GM19043 (cell line): ENCODE data around the gene ADGRB2.

Source experiments
- ATAC-seq: cut with Tn5 transposase; IDR thresholded peaks from one replicate; pipeline ENCODE4 v1.9.1; 2021; ENCODE audit warnings: low read depth; ENCODE audit not compliant: unreplicated experiment

Gene ADGRB2

DNA sequence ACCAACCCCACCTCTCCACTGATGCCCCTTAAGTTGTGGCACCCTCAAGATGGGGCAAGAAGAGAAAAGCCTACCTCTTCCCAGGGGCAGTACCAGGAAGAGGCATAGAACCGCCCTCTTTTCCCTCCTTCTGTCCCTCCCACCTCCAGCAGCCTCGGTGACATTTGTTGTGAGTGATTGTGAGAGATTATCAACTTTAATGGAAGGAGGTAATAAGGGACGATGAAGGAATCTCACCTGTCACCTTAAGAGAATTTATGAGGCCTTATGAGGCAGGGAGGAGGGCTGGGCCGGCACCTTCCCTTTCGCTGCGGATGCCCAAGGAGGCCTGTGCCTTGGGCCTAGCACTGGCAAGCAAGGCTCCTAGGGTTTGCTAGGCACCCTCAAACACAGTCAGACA, 1.4 kb upstream of the ADGRB2 start:
- no peak for ATAC-seq

DNA sequence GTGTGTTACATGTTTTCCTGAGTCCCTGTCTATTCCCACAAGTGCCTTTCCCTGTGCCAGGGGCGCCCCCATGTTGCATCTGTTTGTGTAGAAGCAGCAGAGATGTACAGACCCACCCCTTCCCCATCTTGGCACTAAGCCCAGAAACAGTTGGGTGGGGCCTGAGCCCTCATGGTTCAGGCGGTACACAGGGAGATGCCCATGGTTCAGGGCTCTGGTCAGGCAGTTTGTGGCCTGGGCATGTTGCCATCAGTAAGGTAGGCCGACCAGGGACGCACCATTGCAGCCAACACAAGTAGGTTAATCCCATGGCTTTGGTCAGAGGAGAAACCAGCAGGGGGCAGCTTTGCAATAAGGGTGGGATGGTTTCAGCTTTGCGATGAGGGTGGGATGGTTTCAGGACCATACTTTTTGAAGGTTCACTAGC, 914 bp upstream of the ADGRB2 start:
- ATAC-seq, result no peak

DNA sequence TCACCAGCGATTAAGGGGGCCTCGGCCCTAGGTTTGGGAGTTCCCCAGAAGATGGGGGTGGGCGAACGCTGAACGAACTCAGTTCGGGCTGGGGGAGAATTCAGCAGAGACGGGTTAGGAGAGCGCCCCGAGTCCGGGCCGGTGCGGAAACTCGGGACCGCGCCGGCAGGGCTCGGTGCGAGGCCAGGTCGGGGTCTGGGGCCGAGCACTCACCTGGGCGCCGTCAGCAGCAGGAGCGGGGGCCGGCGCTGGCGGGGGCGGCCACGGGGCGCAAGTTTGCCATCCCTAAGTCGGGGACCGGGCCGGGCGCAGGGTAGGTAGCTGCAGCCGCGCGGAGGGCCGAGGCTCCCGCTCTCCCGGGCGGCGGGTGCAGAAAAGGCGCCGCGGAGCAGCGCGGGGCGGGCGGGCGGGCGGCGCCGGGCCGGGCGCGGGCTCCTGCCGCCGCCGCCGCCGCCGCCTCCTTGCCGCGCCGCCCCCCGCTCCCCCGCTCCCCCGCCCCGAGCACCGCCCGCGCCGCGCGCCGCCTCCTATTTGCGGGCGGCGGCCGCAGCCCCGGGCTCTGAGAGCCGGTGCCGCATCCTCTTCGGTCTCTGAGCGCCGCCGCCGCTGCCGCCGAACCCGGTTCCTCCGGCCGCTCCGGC, 349 bp downstream of the ADGRB2 start:
- no peak for ATAC-seq

DNA sequence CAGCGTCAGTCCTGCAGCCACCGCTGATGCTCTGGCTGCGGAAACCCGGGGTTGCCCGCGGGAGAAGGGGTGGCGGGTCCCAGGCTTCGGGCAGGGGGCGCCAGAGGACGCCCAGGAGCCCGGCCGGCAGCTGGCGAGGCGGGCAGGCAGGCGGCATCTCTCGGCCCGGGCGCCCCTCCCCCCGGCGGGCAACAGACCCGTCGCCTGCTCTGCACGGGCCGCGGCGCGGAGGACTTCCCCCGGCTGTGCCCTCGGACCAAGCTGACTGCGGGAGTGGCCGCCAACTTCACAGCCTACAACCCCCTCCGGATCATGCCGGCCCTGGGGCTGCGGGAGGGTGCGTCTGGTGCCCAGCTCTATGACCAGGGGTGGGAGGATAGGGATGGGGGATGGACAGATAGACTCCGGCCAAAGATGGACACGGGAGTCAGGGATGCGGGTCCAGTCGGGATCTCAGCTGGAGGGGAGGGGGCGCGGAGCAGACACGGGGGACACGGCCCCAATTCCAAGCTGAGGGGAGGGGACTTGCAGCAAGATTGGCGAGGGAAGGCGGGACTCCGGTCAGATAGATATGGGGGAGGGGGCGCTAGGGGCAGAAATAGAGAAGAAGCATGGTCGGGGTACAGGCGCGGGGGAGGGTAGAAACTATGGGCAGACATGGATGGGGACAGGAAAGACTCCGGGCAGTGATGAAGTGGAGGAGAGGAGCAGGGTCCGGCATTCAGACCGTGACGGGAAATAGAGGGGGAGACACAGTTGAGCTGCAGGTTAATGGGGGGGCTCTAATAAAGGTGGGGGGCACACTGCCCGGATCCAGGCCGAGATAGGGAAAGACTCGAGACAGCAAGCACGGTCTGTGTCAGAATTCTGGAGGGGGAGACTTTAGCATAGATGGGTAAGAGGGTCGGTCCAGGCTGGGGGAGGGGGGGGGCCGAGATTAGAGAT, 1.1 kb downstream of the ADGRB2 start:
- no peak for ATAC-seq

DNA sequence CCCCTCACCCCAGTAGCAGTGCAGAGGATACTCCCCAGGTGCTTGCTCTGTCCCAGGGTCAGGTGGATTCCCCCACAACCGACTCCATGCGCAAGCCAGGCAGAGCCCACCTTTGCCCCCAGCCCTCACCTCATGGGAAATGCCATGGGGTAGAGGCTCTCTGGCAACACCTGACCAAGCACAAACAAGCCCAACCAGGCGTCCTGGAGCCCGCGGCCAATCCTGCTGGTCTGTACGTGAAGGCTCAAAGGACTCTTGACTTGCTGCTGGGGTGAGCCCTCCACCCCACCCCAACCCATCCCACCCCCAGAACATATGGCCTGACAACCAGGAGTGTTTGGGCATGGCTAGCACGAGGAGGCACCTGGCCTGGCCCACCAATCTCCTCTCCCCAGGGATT, 1.8 kb downstream of the ADGRB2 start:
- no peak for ATAC-seq

DNA sequence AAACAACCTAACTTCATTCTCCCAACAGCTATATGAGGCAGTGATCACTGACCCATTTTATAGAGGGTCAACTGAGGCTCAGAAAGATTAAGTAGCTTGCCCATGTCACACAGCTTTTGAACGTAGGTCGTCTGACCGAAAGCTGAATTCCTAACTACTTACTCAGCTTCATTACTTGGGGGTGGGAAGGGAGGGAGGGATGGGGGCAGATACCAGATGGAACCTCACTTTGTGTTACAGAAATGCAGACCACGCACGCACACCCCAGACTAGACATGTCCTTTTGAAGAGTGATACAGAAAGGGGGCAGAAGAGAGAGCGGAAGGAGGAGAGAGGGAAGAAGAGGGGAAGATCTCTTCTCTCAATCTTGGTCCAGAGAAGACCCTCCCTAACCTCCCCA, 2.3 kb downstream of the ADGRB2 start:
- no peak for ATAC-seq

DNA sequence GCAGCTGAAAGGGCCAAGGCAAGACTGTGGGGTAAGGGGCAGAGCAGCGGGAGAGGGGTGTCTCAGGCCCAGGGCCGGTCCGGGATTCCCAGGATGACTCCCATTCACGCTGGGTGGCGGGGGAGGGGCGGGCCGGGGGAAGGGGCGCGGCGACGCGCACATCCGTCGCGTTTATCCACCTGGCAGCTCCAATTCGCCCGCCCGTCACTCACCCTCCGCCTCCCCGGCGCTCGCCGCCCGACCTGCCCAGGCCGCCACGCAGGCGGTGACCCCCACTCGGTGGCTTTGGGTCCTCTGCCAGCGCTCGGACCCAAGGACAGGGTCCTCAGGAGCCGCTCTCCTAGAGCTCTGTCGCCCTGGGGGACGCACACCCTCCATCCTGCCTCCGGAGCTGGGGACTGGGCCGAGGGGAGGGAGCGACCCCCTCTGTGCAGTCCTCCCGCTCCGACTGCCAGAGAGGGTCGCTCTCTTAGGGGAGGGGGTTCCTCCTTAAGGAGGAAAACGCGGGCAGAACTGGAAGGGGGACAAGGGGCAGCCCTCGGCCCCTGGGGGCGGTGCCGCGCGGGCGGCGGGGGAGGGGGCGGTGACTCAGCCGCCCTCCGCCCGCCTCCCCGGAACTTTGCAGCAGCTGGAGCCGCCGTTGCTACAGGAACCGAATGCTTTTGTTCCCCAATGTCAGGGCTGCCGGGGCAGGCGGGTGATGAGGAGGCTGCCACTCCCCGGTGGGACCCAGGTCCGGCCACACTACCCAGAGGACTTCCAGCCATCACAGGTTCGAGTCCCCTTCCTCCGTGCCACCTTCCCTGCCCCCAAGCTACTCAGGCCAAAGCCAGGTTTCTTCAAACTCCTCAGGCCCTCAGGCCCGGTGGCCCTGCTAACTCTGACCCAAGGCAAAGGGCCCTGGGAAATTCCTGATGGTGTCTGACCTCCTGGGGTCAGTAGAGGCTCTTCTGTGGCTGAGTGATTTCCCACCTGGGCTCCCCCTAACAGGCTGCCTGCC, 3.4 kb downstream of the ADGRB2 start:
- ATAC-seq, result no peak

DNA sequence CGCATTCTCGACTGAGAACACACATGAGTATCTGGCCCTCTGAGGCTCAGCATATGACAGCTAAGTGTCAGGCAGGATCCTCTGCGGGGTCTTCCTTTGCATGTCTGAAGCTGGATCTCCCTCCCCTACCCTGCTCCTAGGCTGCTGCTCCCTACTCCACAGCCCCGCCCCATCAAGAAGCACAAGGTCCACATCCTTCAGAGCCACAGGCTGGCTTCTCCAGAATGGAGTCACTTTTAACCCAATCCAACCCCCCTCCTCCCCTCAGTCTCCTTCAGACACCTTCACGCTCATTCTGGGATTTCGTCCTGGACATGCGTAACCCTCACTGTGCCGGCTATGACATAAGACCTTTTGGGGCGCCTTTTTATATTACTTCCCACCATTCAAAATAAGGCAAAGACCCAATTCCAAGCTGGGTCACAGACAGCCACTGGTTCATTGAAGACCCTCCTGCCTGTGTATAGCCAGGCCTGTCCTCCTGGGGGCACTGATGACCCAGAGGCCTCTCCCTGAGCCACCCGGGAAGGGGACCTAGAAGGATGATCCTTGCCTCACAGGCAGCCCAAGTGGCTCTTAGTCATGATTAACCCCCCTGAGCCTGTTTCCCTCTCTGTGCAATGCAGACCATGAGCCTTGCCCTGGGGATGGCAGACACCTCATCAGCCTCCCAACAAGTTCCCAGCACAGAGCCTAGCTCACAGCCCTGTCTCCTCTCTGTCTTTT, 4.7 kb downstream of the ADGRB2 start:
- ATAC-seq, result no peak

DNA sequence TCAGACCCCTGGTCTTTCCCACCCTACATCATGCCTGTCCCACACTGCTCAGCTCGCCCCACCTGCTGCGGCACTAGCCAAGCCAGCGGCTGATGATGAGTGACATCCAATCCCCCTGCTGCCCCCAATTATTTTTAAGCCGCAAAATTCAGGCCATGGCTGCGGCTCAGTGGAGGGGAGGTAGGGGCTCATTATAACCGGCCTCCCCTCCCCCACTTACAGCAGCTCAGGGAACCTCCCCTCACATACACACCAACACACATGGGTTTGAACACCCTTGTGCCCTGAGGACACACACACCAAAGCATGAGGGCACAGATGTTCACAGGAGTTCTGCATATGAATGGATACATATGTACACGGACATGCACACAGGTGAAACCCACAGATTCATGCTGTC, 5.3 kb downstream of the ADGRB2 start:
- no peak for ATAC-seq

DNA sequence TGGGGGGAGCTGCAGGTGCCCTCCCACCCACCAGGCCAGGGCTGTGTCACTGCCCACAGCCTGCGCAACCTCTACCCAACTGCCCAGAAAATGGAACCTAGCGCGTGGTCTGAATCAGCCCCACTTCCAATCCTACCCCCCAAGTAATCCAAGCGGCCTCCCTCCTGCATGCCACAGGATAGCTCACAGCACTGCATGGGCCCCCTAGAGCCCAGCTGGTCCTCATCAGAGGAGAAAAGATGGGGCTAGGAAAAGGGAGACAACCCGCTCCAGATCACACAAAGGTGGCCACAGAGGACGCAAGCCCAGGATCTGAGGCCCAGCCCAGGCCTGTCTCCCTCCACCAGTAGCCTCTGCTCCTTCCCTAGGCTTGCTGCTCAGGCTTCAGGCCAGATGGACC, 6.2 kb downstream of the ADGRB2 start:
- no peak for ATAC-seq

DNA sequence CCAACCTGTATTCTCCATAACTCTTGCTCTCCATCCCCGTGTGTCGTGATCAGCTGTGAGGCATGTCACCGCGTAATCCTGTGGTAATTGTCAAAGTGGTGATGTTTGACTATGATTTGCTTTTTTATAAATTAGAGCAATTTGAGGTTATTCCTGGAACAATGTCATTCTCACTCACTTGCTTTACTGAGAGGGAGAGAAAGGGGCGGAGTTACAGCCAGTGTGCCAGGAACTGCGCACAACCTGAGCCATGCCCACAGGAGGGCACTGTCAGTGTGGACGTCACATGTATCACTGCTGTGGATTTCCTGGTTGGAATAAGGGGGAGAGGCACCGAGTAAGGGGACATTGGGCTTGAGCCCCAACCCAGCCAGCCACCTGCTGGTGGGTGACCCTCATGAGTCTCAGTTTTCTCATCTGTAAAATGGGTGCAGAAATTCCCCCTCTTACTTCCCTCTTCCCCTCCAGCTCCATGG, 6.9 kb downstream of the ADGRB2 start:
- no peak for ATAC-seq

DNA sequence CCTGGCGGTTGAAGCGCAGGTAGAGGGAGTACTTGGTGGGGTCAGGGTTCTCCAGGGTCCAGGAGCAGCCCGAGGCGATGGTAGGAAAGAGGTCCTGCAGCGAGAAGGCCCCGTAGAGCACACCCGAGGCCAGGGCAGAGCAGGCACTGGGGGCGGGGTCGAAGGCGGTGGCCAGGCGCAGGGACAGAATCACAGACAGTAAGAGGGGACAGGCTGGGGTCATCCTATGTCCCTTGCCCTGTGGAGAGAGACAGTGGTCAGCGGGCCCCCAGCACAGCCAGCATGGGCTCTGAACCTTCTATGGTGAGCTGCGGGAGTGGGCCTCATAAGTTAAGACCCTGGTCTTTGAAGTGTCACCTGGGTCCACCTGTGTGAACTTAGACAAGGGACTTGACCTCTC, 7.6 kb downstream of the ADGRB2 start:
- no peak for ATAC-seq

DNA sequence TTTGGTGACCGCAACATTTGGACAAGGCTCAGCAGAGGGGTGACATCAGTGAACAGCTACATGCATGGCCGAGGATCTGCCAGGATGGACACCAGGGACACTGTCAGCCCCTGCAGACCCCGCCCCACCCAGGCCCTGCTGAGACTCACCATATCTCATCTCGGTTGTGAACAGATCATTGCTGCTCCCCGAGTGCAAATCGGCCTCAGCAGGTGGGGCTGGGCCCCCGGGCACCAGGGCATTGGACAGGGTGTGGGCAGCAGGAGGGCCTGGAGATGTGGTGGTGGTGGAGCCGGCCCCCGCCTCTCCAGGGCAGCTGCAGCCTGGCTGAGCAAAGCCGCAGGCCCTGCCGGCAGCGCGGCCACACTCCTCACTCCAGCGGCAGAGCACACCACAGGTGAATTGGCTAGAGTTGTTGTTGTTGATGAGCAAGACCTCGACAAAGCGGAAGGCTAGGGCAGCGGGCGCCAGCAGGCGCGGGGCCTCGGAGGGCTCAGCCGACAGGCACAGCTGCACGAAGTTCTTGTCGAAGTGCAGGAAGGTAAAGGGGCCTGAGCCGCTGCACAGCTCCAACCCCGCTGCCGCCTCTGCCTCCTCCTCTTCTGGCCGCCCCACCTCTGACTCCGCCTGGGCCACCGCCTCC, 8.2 kb downstream of the ADGRB2 start:
- ATAC-seq, result no peak

DNA sequence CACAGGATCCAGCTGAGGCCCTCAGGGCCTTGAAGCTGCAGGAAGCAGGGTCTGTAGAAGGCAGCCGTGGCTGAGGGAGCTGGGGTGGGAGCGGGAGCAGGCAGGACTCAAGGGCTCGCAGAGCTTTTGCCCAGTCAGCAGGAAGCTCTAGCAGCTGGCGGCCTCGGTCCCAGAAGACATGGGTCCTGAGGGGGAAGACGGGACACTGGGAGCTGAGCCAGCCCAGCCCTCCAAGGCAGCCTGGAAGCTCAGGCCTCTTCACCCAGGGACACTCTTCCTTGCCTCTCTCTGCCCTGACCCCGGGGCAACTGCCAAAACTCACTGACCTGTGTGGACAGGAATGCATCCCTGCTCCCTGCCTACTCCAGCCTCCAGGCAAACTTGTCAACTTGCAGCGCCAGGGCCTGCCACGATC, 8.9 kb downstream of the ADGRB2 start:
- ATAC-seq, result no peak

DNA sequence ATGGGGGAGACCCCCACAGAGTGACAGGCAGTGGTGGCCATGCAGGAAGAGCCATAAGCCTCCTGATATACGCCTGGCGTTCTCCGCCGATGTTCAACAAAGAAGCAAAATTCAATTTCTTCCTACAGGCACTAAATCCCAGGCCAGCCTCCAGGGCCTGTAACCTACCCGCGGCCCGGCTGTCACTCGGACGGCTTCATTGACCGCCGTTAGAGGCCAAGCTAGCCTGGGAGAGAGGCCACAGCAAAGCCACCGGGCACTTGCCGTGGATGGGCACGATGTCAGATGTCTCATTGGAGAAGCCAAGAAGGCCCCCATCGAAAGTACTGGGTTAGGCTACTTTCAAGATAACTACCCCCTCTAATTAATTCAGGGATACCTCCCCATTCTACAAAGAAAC, 9.7 kb downstream of the ADGRB2 start:
- no peak for ATAC-seq

DNA sequence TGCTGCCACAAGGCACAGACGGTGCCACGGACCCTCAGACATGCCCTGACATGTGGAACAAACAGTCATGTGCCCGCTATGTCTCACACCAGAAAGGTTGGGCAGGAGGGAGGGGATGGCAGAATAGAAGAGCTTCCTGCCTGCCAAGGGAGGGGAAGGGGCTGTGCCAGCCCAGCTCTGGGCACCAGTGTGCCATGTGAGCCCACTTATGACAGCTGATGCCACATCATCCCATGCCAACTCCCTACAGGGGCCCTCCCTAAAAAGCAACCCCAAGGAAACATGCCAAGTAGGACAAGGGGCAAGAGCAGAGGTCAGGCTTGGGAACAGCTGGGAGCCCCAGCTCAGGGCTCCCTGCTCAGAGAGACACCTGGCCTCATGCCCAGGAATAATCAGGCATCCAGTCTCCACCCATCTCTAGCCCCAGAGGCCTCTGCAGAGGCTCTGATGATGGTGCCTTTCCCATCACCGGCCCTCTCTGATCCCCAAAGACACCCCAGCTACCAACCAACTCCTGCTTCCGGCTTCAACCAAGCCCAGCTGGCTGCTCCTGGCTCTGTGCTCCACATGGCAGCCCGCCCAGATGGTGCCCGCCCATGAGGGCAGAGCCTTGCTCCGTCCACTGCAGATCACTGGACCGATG, 10.3 kb downstream of the ADGRB2 start:
- ATAC-seq, result no peak

DNA sequence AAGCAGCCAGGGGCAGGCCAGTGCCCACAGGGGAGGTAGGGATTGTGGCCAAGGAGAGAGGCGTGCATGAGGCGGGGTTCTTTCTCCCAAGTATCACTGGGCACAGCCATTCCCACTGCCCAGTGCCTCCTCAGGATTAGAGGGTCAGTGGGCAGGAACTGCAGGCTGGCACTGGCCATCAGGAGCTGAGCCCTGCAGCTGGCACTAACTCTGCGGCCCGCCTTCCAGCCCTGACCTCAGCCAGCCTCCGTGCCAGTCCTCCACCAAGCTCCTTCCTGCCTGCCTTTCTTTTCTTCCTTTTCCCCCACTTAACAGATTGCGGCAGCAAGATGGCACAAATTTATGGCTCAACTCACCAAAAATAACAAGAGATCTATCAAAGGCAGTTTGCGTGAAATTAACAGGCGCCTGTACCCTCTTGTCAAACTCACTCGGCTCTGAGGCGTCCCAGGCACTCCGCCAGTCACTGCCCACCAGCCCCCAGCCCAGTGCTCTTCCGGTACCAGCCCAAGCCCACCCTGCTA, 11.1 kb downstream of the ADGRB2 start:
- ATAC-seq, result no peak

DNA sequence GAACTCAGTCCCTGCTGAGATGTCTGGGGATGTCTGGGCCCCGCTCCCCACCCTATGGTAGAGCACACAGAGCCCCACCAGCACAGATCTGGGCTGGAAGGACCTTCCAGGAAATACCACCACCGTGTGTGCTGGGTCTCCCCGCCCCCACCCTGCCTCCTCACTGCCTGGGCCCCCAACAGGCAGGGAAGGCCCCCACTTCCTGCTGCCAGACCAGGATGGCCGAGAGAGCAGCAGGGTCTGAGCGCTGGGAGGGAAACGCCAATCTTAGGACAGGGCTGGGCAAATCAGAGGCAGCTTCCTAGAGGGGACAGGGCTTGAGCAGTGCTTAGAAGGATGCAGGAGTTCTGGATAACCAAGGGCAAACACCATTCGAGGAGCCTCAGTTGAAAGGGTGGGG, 11.9 kb downstream of the ADGRB2 start:
- ATAC-seq, result no peak

DNA sequence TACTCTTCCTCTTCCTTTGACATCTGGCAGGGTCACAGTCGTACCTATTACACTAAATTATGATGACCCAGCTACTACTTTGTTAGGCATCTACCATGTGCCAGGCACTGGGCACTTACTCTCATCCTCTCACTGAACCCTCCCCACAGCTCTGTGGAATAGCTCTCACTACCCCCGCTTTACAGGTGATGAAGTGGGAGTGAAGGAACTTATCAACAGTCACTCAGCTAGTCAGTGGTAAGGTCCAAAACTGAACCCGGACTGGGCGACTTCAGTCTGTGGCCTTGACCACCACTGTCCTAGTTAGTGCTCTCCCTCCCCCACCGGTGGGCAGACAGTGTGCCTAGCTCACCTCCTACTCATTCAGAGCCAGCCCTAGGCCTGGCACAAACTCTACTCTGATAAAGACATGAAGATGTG, 12.3 kb downstream of the ADGRB2 start:
- ATAC-seq, result no peak
